ENCODE measurements around the gene KPNA3.

GRCh38 chr13:49814551-49815270, 22.2 kb upstream of the KPNA3 start:
- no peak for TF ChIP-seq CTCF (IDR thresholded peaks at IDR 0.05)
- TF ChIP-seq POLR2A (IDR thresholded peaks at IDR 0.05), result no peak
- no peak for TF ChIP-seq POLR2AphosphoS5 (IDR thresholded peaks at IDR 0.05)
